Thymus (tissue), 11 donors: ENCODE measurements around the gene TEP1. TPM values are rescaled to one million over a fixed set of nuclear protein-coding genes. Genes with fewer than 3 reads are reported as not detected.
A peak's percentile ranks its signal among the peaks of the same experiment; 100 is the strongest.

Experiments used
- DNase-seq, 9 donors: peaks; one replicate each; pipeline ENCODE4 v3.0.0-alpha.2; 2013; ENCODE audit warnings: low spot score in 9 of 9, low read depth in 6 of 9, missing footprints in 1 of 9
- H3K27ac ChIP-seq, 2 donors: one replicate each; pipeline ENCODE4 v1.5.1; 2013; ENCODE audit warnings: control low read depth in 1 of 2, low read depth in 1 of 2, low read length in 1 of 2, mild to moderate bottlenecking in 1 of 2, moderate library complexity in 1 of 2
- H3K27me3 ChIP-seq, 2 donors: one replicate each; pipeline ENCODE4 v1.5.1; 2013; ENCODE audit warnings: low read length in 1 of 2; ENCODE audit not compliant: control insufficient read depth in 2 of 2, insufficient read depth in 1 of 2
- H3K36me3 ChIP-seq, 2 donors: one replicate each; pipeline ENCODE4 v1.5.1; 2013; ENCODE audit warnings: low read length in 1 of 2, mild to moderate bottlenecking in 1 of 2, moderate library complexity in 1 of 2; ENCODE audit not compliant: control insufficient read depth in 2 of 2, insufficient read depth in 2 of 2
- H3K4me1 ChIP-seq, 2 donors: one replicate each; pipeline ENCODE4 v1.5.1; 2013; ENCODE audit warnings: low read length in 2 of 2; ENCODE audit not compliant: control insufficient read depth in 2 of 2, insufficient read depth in 2 of 2
- H3K4me3 ChIP-seq, 2 donors: one replicate each; pipeline ENCODE4 v1.5.1; 2013; ENCODE audit warnings: low read length in 2 of 2, control low read depth in 1 of 2, mild to moderate bottlenecking in 1 of 2
- H3K9me3 ChIP-seq, 2 donors: one replicate each; pipeline ENCODE4 v1.5.1; 2013; ENCODE audit warnings: low read length in 1 of 2, mild to moderate bottlenecking in 1 of 2; ENCODE audit not compliant: control insufficient read depth in 2 of 2, insufficient read depth in 1 of 2
- WGBS: extraction: QIAGEN DNeasy Blood & Tissue Kit; methylation state at CpG from one replicate; pipeline ENCODE4 v1.1.7; 2013; 5-methylcytosine and 5-hydroxymethylcytosine counted together
- polyA plus RNA-seq: library from polyadenylated mRNA; stranded (reverse); fragments of 200-250 nt; gene quantifications from one replicate; pipeline ENCODE4 v1.2.3, GENCODE V29; 2013
- total RNA-seq: library from RNA; stranded (reverse); fragments of 120-200 nt; gene quantifications from one replicate; pipeline ENCODE4 v1.2.4, GENCODE V29; 2013
- donor health status: healthy.

Gene TEP1
- total and polyA plus RNA-seq, 2 donors: 15.4 to 34.5 TPM

GRCh38 chr14:20435582-20436362 lies 22.5 kb upstream of the TEP1 start, which contains the start of gene KLHL33:
Gene KLHL33 (minus strand): TSS chr14:20436166. CDS start chr14:20435811, 355 bp downstream.
- Histone ChIP-seq H3K36me3 (no peaks in the 10 kb centered on the region), H3K9me3 (no peaks in the 10 kb centered on the region), H3K27ac (no peak within 1 kb of the TSS), H3K4me1 (peaks cover 2 to 3% of the 10 kb centered on the region in 2 donors), H3K27me3 (no peaks in the 10 kb centered on the region), H3K4me3 (no peak within 1 kb of the TSS)
- no peak for DNase-seq
- WGBS: 95% methylated on average over 17 of the region's 17 CpGs

GRCh38 chr14:20434701-20435581 lies 21.6 kb upstream of the TEP1 start:
- Histone ChIP-seq H3K4me3 (no peak overlapping the region), H3K4me1 (peaks cover under 1 to 3% of the 10 kb centered on the region in 2 donors), H3K27me3 (no peaks in the 10 kb centered on the region), H3K36me3 (no peaks in the 10 kb centered on the region), H3K9me3 (no peaks in the 10 kb centered on the region), H3K27ac (no peak overlapping the region)
- DNase-seq: no peak
- WGBS: 90% methylated on average over 44 of the region's 44 CpGs

GRCh38 chr14:20429801-20430669 lies 16.7 kb upstream of the TEP1 start:
- peak in 1 of 9 donors; percentile 28 for DNase-seq
- 75% methylated on average over 30 of the region's 30 CpGs for WGBS
- Histone ChIP-seq H3K27me3 (no peaks in the 10 kb centered on the region), H3K4me3 (no peak overlapping the region), H3K4me1 (peaks cover 23 to 31% of the 10 kb centered on the region in 2 donors), H3K27ac (peak overlapping the region in 1 of 2 donors; percentile 55), H3K9me3 (no peaks in the 10 kb centered on the region), H3K36me3 (no peaks in the 10 kb centered on the region)

DNA sequence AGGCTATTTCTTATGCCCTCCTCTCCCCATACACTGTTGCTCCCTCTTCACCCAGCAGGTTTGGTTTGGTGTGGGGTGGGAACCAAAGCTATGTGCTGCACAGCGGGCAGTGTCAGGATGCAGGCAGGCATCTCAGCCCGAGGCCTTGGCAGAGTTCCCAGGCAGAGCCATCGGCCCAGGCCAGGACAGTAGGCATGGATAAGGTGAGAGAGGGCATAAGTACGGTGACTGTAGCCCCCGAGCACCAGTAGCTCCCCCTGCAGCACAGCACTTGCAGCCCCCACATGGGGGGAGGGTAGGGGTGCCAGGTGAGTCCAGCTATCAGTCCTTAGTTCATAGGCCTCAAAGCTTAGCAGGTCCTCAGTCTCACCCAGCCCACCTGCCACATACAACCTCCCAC lies 15.5 kb upstream of the TEP1 start:
- H3K36me3 ChIP-seq: no peaks in the 10 kb centered on the region

DNA sequence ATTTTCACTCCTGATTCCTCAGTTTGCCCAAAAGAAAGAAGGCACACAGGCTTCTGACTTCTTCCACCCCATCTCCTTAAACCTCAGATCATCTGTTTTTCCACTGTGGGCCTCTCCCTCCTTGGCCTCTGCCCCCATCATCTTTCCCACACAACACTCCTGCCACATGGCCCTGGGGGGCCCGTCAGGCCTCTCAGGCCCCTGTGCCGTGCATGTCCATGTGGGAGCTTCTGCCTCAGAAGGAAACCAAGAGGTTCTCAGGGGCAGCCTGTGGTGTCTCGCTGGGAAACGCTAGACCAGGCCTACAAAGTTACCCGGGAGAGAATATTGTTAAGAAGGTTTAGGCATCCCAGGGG lies 14.7 kb upstream of the TEP1 start:
- Histone ChIP-seq H3K4me1 (peaks cover 23 to 31% of the 10 kb centered on the region in 2 donors), H3K36me3 (no peaks in the 10 kb centered on the region), H3K9me3 (no peaks in the 10 kb centered on the region), H3K27me3 (no peaks in the 10 kb centered on the region), H3K27ac (peak overlapping the region; percentile 76 to 80), H3K4me3 (peak overlapping the region in 1 of 2 donors; percentile 21)
- DNase-seq: no peak
- 34% methylated on average over 5 of the region's 5 CpGs for WGBS

More for the DNA sequence above, 15.5 kb upstream of the TEP1 start:
- peaks cover 23 to 31% of the 10 kb centered on the region in 2 donors for H3K4me1 ChIP-seq
- DNase-seq: no peak
- no peak overlapping the region for H3K4me3 ChIP-seq
- peak overlapping the region; percentile 75 to 80 for H3K27ac ChIP-seq
- H3K9me3 ChIP-seq: no peaks in the 10 kb centered on the region
- H3K27me3 ChIP-seq: no peaks in the 10 kb centered on the region
- 38% methylated on average over 5 of the region's 5 CpGs for WGBS

GRCh38 chr14:20427231-20428009 lies 14.1 kb upstream of the TEP1 start:
- Histone ChIP-seq H3K4me3 (no peak overlapping the region), H3K9me3 (no peaks in the 10 kb centered on the region), H3K4me1 (peaks cover 23 to 31% of the 10 kb centered on the region in 2 donors), H3K36me3 (no peaks in the 10 kb centered on the region), H3K27me3 (no peaks in the 10 kb centered on the region), H3K27ac (peak overlapping the region; percentile 79 to 80)
- 21% methylated on average over 5 of the region's 5 CpGs for WGBS
- peak in 6 of 9 donors; percentile 25 to 76 (median 44) for DNase-seq

DNA sequence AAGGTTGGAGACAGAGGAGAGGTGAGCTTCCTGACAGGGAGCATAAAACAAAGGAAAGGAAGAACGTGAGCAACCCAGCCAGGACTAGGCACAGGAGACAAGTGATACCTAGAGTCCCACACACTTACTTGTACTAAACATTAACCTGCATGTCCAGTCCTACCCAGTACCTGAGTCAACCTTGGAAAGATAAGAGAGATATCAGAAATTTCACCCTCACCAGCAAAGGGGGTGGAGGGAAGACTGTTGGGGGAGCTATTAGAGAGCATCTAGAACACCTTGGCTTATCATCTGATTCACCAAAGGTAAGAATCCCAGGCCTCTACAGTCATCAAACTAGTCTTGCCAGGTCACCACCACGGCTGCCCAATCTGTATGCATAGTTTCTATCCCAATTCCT lies 11.6 kb upstream of the TEP1 start:
- Histone ChIP-seq H3K27me3 (no peaks in the 10 kb centered on the region), H3K4me3 (no peak overlapping the region), H3K27ac (no peak overlapping the region), H3K36me3 (no peaks in the 10 kb centered on the region), H3K9me3 (no peaks in the 10 kb centered on the region), H3K4me1 (peaks cover 21 to 28% of the 10 kb centered on the region in 2 donors)
- no peak for DNase-seq
- WGBS: 70% methylated on average over 2 of the region's 2 CpGs

DNA sequence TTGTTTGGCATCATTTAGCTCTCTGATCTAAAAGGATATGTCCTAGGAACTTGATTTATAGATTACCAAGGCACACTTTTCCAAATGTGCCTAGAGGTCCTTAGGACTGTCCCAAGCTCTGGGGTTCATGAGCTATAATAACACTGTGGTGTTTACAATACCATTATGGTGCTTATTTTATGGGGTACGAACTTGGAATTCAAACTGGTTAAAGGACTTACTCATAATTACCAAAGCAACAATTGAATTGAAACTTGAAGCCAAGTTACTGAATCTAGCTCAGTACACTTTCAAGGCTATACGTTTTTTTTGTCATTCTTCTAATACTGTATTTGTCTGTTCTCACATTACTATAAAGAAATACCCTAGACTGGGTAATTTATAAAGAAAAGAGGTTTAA lies 9.6 kb upstream of the TEP1 start:
- WGBS: 81% methylated on average over 2 of the region's 2 CpGs
- no peak for DNase-seq
- no peak overlapping the region for H3K27ac ChIP-seq

More for the DNA sequence above, 9.6 kb upstream of the TEP1 start:
- H3K27me3 ChIP-seq: no peaks in the 10 kb centered on the region
- no peaks in the 10 kb centered on the region for H3K36me3 ChIP-seq
- no peaks in the 10 kb centered on the region for H3K9me3 ChIP-seq
- H3K4me1 ChIP-seq: peaks cover 5 to 8% of the 10 kb centered on the region in 2 donors
- H3K4me3 ChIP-seq: no peak overlapping the region
